ENCODE data around the gene NABP1. TPM values are rescaled to one million over a fixed set of nuclear protein-coding genes. Genes with fewer than 3 reads are reported as not detected.

Gene NABP1
- total RNA-seq, result 10 to 100 TPM; 41.1 to 42.1 TPM

- H3K36me3 Mint-ChIP-seq, result peaks cover 34% of the 10 kb centered on the region
- peaks cover 44% of the 10 kb centered on the region for H3K4me1 Mint-ChIP-seq
- H3K9me3 Mint-ChIP-seq, result no peaks in the 10 kb centered on the region
- peak within 1 kb of the TSS; percentile 91 for H3K4me3 Mint-ChIP-seq
- DNase-seq, result peak; percentile 99
- H3K27ac Mint-ChIP-seq, result peak within 1 kb of the TSS; percentile 99
- no peaks in the 10 kb centered on the region for H3K27me3 Mint-ChIP-seq
Observed at GRCh38 chr2:191677646-191678436, at the start of gene NABP1. Gene NABP1, plus strand, starts transcription at chr2:191678136. Its CDS starts 479 bp downstream, at chr2:191678615.

GRCh38 chr2:191629001-191629453, 48.9 kb upstream of the NABP1 start:
- H3K4me1 Mint-ChIP-seq, result peaks cover 24% of the 10 kb centered on the region
- peaks cover 3% of the 10 kb centered on the region for H3K27me3 Mint-ChIP-seq
- H3K4me3 Mint-ChIP-seq, result no peak overlapping the region
- H3K27ac Mint-ChIP-seq, result no peak overlapping the region
- peaks cover 11% of the 10 kb centered on the region for H3K36me3 Mint-ChIP-seq
- no peaks in the 10 kb centered on the region for H3K9me3 Mint-ChIP-seq
- no peak for DNase-seq

- no peaks in the 10 kb centered on the region for H3K9me3 Mint-ChIP-seq
- DNase-seq, result no peak
- no peak overlapping the region for H3K4me3 Mint-ChIP-seq
- H3K27me3 Mint-ChIP-seq, result peaks cover 3% of the 10 kb centered on the region
- peaks cover under 1% of the 10 kb centered on the region for H3K36me3 Mint-ChIP-seq
- no peak overlapping the region for H3K27ac Mint-ChIP-seq
- H3K4me1 Mint-ChIP-seq, result peaks cover 15% of the 10 kb centered on the region
Observed at GRCh38 chr2:191629976-191630712, 47.8 kb upstream of the NABP1 start.

GRCh38 chr2:191631754-191632153, 46.2 kb upstream of the NABP1 start:
- Mint-ChIP-seq H3K4me3 (no peak overlapping the region), H3K36me3 (no peaks in the 10 kb centered on the region), H3K4me1 (peaks cover 28% of the 10 kb centered on the region), H3K27me3 (peaks cover 3% of the 10 kb centered on the region), H3K27ac (no peak overlapping the region), H3K9me3 (no peaks in the 10 kb centered on the region)
- DNase-seq, result no peak

- peaks cover 34% of the 10 kb centered on the region for H3K4me1 Mint-ChIP-seq
- H3K9me3 Mint-ChIP-seq, result no peaks in the 10 kb centered on the region
- DNase-seq, result no peak
- peaks cover 3% of the 10 kb centered on the region for H3K27me3 Mint-ChIP-seq
- H3K36me3 Mint-ChIP-seq, result no peaks in the 10 kb centered on the region
- no peak overlapping the region for H3K27ac Mint-ChIP-seq
- H3K4me3 Mint-ChIP-seq, result no peak overlapping the region
Observed at GRCh38 chr2:191632426-191632825, 45.5 kb upstream of the NABP1 start.

GRCh38 chr2:191634791-191635190, 43.1 kb upstream of the NABP1 start:
- Mint-ChIP-seq H3K4me3 (no peak overlapping the region), H3K27ac (no peak overlapping the region), H3K36me3 (no peaks in the 10 kb centered on the region), H3K27me3 (peaks cover 3% of the 10 kb centered on the region), H3K9me3 (no peaks in the 10 kb centered on the region), H3K4me1 (peaks cover 46% of the 10 kb centered on the region)
- no peak for DNase-seq

- DNase-seq, result peak; percentile 7
- Mint-ChIP-seq H3K36me3 (no peaks in the 10 kb centered on the region), H3K4me3 (no peak overlapping the region), H3K27ac (peak overlapping the region; percentile 61), H3K4me1 (peaks cover 46% of the 10 kb centered on the region), H3K27me3 (no peaks in the 10 kb centered on the region), H3K9me3 (no peaks in the 10 kb centered on the region)
Observed at GRCh38 chr2:191635333-191636234, 42.4 kb upstream of the NABP1 start.

GRCh38 chr2:191636235-191636543, 41.7 kb upstream of the NABP1 start:
- Mint-ChIP-seq H3K9me3 (no peaks in the 10 kb centered on the region), H3K27ac (no peak overlapping the region), H3K4me3 (no peak overlapping the region), H3K27me3 (no peaks in the 10 kb centered on the region), H3K4me1 (peaks cover 50% of the 10 kb centered on the region), H3K36me3 (no peaks in the 10 kb centered on the region)
- DNase-seq, result no peak

GRCh38 chr2:191636586-191636985, 41.4 kb upstream of the NABP1 start:
- DNase-seq, result no peak
- Mint-ChIP-seq H3K27me3 (no peaks in the 10 kb centered on the region), H3K4me1 (peaks cover 50% of the 10 kb centered on the region), H3K9me3 (no peaks in the 10 kb centered on the region), H3K36me3 (no peaks in the 10 kb centered on the region), H3K27ac (peak overlapping the region; percentile 8), H3K4me3 (no peak overlapping the region)

- Mint-ChIP-seq H3K27me3 (no peaks in the 10 kb centered on the region), H3K27ac (peak overlapping the region; percentile 91), H3K4me3 (peak overlapping the region; percentile 42), H3K4me1 (peaks cover 51% of the 10 kb centered on the region), H3K36me3 (no peaks in the 10 kb centered on the region), H3K9me3 (no peaks in the 10 kb centered on the region)
- no peak for DNase-seq
Observed at GRCh38 chr2:191637182-191638078, 40.5 kb upstream of the NABP1 start.

GRCh38 chr2:191638079-191638801, 39.7 kb upstream of the NABP1 start:
- no peak for DNase-seq
- Mint-ChIP-seq H3K4me3 (peak overlapping the region; percentile 42), H3K36me3 (no peaks in the 10 kb centered on the region), H3K9me3 (no peaks in the 10 kb centered on the region), H3K4me1 (peaks cover 53% of the 10 kb centered on the region), H3K27me3 (no peaks in the 10 kb centered on the region), H3K27ac (peak overlapping the region; percentile 91)

- no peaks in the 10 kb centered on the region for H3K27me3 Mint-ChIP-seq
- no peak overlapping the region for H3K4me3 Mint-ChIP-seq
- H3K27ac Mint-ChIP-seq, result peak overlapping the region; percentile 91
- no peak for DNase-seq
- H3K36me3 Mint-ChIP-seq, result no peaks in the 10 kb centered on the region
- peaks cover 53% of the 10 kb centered on the region for H3K4me1 Mint-ChIP-seq
- H3K9me3 Mint-ChIP-seq, result no peaks in the 10 kb centered on the region
Observed at GRCh38 chr2:191638802-191639172, 39.1 kb upstream of the NABP1 start.

- H3K4me1 Mint-ChIP-seq, result peaks cover 37% of the 10 kb centered on the region
Observed at GRCh38 chr2:191641609-191642008, 36.3 kb upstream of the NABP1 start.

GRCh38 chr2:191642541-191642940, 35.4 kb upstream of the NABP1 start:
- H3K4me3 Mint-ChIP-seq, result no peak overlapping the region
- peaks cover 27% of the 10 kb centered on the region for H3K4me1 Mint-ChIP-seq

More at GRCh38 chr2:191641609-191642008, 36.3 kb upstream of the NABP1 start:
- Mint-ChIP-seq H3K27ac (no peak overlapping the region), H3K27me3 (no peaks in the 10 kb centered on the region), H3K4me3 (no peak overlapping the region), H3K36me3 (no peaks in the 10 kb centered on the region), H3K9me3 (no peaks in the 10 kb centered on the region)
- DNase-seq, result no peak

More at GRCh38 chr2:191642541-191642940, 35.4 kb upstream of the NABP1 start:
- DNase-seq, result no peak
- H3K27me3 Mint-ChIP-seq, result no peaks in the 10 kb centered on the region
- no peak overlapping the region for H3K27ac Mint-ChIP-seq
- H3K9me3 Mint-ChIP-seq, result no peaks in the 10 kb centered on the region
- H3K36me3 Mint-ChIP-seq, result no peaks in the 10 kb centered on the region

Measured in activated naive CD8-positive, alpha-beta T cell treated with anti-CD3 and anti-CD28 coated beads for 36 hours (primary cell).